Measurements from ENCODE around the gene RHOBTB3.

Gene RHOBTB3

DNA sequence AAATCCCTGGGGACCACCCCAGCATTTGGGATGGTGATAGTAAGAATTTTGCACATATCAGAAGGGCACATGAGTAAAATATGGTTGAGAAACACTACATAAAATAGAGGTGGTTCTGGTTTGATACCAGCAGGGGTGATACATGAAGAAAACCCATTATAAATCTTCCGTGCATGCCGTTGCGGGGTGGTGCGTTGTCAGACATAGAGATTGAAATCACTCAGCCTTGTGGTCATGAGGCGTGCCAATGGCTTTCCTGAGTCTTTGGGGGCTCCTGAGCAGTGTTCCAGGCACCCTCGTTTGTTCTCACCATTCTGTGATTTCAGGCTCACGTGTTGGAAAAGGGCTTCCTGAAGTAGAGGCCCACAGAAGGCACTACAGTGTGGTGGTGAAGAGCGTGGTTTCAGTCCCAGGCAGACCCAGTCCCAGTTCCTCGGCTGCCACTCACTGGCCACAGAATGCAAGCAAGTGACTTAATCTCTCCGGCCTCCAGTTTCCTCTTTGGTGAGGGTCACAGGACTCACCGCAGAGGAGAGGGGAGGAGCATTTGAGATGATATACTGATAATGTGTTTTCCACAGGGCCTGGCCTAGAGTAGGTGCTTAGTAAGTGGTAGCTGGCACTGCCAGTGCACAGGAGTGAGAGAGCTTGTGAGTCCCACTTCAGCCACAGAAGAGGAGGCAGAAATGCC lies 111.9 kb downstream of the RHOBTB3 start:
- no peak for DNase-seq (ENCODE audit: low spot score)

DNA sequence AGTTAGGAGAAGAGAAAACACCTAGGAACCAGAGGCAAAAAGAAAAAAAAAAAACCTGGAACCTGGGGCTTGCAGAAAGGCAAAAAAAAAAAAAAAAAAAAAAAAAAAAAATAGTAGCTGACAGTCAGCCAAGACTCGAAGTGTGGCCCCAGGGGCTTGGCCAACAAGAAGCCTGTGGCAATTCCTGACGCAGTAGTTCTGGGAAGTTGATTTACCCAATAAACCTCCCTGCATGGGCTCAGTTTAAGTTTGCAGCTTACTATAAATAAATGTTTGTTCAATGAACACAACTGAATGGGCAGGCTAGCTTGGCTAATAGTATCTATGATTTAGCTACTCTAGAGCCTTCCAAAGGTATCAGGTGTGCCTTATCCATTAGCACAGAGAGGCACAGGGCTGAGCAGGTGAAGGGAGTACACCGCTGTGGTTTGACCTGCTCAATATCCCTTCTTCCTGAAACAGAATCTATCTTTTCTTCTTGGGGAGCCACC lies 112.6 kb downstream of the RHOBTB3 start:
- DNase-seq (ENCODE audit: low spot score) = peak; percentile 31

DNA sequence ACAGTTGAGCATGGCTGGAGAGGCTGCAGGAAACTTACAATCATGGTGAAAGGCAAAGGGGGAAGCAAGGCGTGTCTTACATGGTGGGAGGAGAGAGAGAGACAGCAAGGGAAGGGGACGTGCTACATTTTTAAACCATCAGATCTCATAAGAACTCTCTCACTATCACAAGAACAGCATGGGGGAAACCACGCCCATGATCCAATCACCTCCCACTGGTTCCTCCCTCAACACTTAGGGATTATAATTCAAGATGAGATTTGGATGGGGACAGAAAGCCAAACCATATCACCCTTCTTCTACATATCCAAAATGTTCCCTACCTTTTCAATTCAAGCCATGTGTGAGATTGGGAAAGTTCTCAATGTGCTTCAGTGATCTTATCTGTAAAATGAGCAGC lies 114.3 kb downstream of the RHOBTB3 start:
- DNase-seq (ENCODE audit: low spot score) = no peak
